ENCODE results near the gene ADA. TPM values are rescaled to one million over a fixed set of nuclear protein-coding genes. Genes with fewer than 3 reads are reported as not detected.

ADA gene
- total and polyA plus RNA-seq, 2 of the 13 experiments (the other 11 are each of a cell fraction or from before 2014, with no cell fraction given), result 2.5 to 11.3 TPM

DNA sequence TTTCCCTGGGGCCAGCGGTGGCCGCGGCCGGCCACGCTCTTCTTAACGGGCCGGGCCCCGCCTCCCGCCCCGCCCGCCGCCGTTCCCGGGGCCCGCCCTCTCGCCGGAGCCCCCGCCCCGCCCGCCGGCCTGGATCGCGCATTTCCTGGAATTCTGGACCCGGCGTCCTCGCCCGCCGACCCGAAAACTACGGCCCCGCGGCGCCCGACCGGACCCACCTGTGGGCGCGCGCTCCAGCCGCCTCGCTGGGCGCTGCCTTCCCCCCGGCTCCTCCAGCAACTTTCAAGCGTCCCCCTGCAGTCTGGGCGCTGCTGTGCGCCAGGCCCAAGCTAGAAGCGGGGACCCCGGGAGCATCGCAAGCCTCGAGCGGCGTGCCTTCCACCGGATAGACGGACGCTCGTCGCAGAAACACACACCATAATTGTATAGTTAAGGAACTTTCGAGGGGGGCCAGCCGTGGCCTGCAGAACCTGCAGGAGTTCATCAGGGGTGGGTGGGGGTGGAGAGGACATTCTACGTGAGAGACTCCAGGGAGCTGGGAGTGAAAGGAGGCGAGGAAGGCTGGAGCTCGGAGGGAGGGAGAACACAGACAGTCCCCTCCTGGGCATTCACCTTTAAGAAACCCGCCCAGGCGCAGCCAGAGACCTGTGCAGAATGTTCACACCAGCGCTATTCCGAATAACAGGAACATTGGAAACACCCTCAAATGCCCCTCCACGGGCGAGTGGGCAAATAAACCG, at the start of gene ADA (continued):
- TF ChIP-seq, protein P1, sequence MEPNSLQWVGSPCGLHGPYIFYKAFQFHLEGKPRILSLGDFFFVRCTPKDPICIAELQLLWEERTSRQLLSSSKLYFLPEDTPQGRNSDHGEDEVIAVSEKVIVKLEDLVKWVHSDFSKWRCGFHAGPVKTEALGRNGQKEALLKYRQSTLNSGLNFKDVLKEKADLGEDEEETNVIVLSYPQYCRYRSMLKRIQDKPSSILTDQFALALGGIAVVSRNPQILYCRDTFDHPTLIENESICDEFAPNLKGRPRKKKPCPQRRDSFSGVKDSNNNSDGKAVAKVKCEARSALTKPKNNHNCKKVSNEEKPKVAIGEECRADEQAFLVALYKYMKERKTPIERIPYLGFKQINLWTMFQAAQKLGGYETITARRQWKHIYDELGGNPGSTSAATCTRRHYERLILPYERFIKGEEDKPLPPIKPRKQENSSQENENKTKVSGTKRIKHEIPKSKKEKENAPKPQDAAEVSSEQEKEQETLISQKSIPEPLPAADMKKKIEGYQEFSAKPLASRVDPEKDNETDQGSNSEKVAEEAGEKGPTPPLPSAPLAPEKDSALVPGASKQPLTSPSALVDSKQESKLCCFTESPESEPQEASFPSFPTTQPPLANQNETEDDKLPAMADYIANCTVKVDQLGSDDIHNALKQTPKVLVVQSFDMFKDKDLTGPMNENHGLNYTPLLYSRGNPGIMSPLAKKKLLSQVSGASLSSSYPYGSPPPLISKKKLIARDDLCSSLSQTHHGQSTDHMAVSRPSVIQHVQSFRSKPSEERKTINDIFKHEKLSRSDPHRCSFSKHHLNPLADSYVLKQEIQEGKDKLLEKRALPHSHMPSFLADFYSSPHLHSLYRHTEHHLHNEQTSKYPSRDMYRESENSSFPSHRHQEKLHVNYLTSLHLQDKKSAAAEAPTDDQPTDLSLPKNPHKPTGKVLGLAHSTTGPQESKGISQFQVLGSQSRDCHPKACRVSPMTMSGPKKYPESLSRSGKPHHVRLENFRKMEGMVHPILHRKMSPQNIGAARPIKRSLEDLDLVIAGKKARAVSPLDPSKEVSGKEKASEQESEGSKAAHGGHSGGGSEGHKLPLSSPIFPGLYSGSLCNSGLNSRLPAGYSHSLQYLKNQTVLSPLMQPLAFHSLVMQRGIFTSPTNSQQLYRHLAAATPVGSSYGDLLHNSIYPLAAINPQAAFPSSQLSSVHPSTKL (CRISPR knock-in tag; IDR thresholded peaks at IDR 0.05), result no peak; the same call in 1 of the 2 replicates
- 0 out of 2 replicates have a peak, but pooled peaks have one; percentile 22 for TF ChIP-seq KDM6A (CRISPR knock-in tag; IDR thresholded peaks at IDR 0.05; ENCODE audit: low read depth)
- TF ChIP-seq, protein P2, sequence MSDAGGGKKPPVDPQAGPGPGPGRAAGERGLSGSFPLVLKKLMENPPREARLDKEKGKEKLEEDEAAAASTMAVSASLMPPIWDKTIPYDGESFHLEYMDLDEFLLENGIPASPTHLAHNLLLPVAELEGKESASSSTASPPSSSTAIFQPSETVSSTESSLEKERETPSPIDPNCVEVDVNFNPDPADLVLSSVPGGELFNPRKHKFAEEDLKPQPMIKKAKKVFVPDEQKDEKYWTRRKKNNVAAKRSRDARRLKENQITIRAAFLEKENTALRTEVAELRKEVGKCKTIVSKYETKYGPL (CRISPR knock-in tag; IDR thresholded peaks at IDR 0.05), result no peak
- TF ChIP-seq, protein P3, sequence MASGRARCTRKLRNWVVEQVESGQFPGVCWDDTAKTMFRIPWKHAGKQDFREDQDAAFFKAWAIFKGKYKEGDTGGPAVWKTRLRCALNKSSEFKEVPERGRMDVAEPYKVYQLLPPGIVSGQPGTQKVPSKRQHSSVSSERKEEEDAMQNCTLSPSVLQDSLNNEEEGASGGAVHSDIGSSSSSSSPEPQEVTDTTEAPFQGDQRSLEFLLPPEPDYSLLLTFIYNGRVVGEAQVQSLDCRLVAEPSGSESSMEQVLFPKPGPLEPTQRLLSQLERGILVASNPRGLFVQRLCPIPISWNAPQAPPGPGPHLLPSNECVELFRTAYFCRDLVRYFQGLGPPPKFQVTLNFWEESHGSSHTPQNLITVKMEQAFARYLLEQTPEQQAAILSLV (CRISPR knock-in tag; IDR thresholded peaks at IDR 0.05; ENCODE audit: borderline replicate concordance), result no peak
- TF ChIP-seq, protein P4, sequence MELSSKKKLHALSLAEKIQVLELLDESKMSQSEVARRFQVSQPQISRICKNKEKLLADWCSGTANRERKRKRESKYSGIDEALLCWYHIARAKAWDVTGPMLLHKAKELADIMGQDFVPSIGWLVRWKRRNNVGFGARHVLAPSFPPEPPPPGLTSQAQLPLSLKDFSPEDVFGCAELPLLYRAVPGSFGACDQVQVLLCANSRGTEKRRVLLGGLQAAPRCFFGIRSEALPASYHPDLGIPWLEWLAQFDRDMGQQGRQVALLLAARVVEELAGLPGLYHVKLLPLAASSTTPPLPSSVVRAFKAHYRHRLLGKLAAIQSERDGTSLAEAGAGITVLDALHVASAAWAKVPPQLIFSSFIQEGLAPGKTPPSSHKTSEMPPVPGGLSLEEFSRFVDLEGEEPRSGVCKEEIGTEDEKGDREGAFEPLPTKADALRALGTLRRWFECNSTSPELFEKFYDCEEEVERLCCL (CRISPR knock-in tag; IDR thresholded peaks at IDR 0.05; ENCODE audit: borderline replicate concordance), result 0 out of 2 replicates have a peak, but pooled peaks have one; percentile 26
- no peak for TF ChIP-seq EP300 (IDR thresholded peaks at IDR 0.05; ENCODE audit: low read depth in 2 of 2, low read length in 2 of 2)
- peak; percentile 44; the same call in 1 of the 2 replicates for TF ChIP-seq EP300 (CRISPR knock-in tag; IDR thresholded peaks at IDR 0.05; ENCODE audit: borderline replicate concordance)
- peak; percentile 68; the same call in 1 of the 2 replicates for TF ChIP-seq SIN3A (IDR thresholded peaks at IDR 0.05; ENCODE audit: borderline replicate concordance, low read depth, low read length)
- TF ChIP-seq, protein P5, sequence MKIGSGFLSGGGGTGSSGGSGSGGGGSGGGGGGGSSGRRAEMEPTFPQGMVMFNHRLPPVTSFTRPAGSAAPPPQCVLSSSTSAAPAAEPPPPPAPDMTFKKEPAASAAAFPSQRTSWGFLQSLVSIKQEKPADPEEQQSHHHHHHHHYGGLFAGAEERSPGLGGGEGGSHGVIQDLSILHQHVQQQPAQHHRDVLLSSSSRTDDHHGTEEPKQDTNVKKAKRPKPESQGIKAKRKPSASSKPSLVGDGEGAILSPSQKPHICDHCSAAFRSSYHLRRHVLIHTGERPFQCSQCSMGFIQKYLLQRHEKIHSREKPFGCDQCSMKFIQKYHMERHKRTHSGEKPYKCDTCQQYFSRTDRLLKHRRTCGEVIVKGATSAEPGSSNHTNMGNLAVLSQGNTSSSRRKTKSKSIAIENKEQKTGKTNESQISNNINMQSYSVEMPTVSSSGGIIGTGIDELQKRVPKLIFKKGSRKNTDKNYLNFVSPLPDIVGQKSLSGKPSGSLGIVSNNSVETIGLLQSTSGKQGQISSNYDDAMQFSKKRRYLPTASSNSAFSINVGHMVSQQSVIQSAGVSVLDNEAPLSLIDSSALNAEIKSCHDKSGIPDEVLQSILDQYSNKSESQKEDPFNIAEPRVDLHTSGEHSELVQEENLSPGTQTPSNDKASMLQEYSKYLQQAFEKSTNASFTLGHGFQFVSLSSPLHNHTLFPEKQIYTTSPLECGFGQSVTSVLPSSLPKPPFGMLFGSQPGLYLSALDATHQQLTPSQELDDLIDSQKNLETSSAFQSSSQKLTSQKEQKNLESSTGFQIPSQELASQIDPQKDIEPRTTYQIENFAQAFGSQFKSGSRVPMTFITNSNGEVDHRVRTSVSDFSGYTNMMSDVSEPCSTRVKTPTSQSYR (CRISPR knock-in tag; IDR thresholded peaks at IDR 0.05; ENCODE audit: borderline replicate concordance), result no peak
- TF ChIP-seq, protein P6, sequence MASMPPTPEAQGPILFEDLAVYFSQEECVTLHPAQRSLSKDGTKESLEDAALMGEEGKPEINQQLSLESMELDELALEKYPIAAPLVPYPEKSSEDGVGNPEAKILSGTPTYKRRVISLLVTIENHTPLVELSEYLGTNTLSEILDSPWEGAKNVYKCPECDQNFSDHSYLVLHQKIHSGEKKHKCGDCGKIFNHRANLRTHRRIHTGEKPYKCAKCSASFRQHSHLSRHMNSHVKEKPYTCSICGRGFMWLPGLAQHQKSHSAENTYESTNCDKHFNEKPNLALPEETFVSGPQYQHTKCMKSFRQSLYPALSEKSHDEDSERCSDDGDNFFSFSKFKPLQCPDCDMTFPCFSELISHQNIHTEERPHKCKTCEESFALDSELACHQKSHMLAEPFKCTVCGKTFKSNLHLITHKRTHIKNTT (CRISPR knock-in tag; IDR thresholded peaks at IDR 0.05), result no peak
- TF ChIP-seq ETS1 (CRISPR knock-in tag; IDR thresholded peaks at IDR 0.05), result 0 out of 2 replicates have a peak, but pooled peaks have one; percentile 12
- TF ChIP-seq MAFF (IDR thresholded peaks at IDR 0.05; ENCODE audit: low read depth, low read length), result no peak
- no peak for TF ChIP-seq RAD21 (CRISPR knock-in tag; IDR thresholded peaks at IDR 0.05)
- TF ChIP-seq ZKSCAN5 (CRISPR knock-in tag; IDR thresholded peaks at IDR 0.05), result no peak
- TF ChIP-seq ZNF160 (CRISPR knock-in tag; IDR thresholded peaks at IDR 0.05), result no peak

All from HepG2 (cell line).